ENCODE results near the gene TCOF1. TPM values are rescaled to one million over a fixed set of nuclear protein-coding genes. Genes with fewer than 3 reads are reported as not detected.

Gene TCOF1
- total and polyA plus RNA-seq, 2 donors (not counting 3 experiments of a cell fraction or from before 2014, with no cell fraction given): 11.2 to 52.0 TPM

- ChIA-PET POLR2A (no interaction called here), CTCF (interaction anchor here (1.4 to 1.5 kb wide), 2 partner anchors 12 to 22 kb away, joined by 3 to 4 read pairs; no protein-coding TSS in a partner anchor)
- Histone ChIP-seq H3K9ac (replicated peaks; ENCODE audit: extremely low read depth, insufficient read depth, low read length) (no peak overlapping the region), H3K9me1 (replicated peaks; ENCODE audit: control insufficient read depth, extremely low read depth, insufficient read depth, low read length) (no peaks in the 10 kb centered on the region), H3K9me3 (replicated peaks; ENCODE audit: control insufficient read depth, insufficient read depth, low read length) (no peaks in the 10 kb centered on the region), H4K20me1 (replicated peaks; ENCODE audit: control insufficient read depth, extremely low read depth, insufficient read depth, low read length) (no peaks in the 10 kb centered on the region), H3K36me3 (ENCODE audit: control insufficient read depth in 2 of 2, extremely low read depth in 1 of 2, insufficient read depth in 2 of 2, low read length in 2 of 2) (no peaks in the 10 kb centered on the region), H3K27ac (ENCODE audit: insufficient read depth, low read depth, low read length) (no peak overlapping the region), H3K4me1 (ENCODE audit: control insufficient read depth, extremely low read depth, insufficient read depth, low read length) (no peaks in the 10 kb centered on the region), H2AFZ (ENCODE audit: low read depth, low read length) (no peak overlapping the region), H3K79me2 (ENCODE audit: control insufficient read depth, insufficient read depth, low read length) (no peaks in the 10 kb centered on the region), H3K4me3 (replicated peaks in 1 of 3; ENCODE audit: insufficient read depth in 1 of 3, low read depth in 1 of 3, low read length in 3 of 3) (no peak overlapping the region), H3K27me3 (ENCODE audit: control insufficient read depth in 2 of 2, insufficient read depth in 2 of 2, low read length in 2 of 2) (peaks cover 2 to 6% of the 10 kb centered on the region in 2 experiments), H3K4me2 (ENCODE audit: insufficient read depth, low read length) (no peak overlapping the region)
- FAIRE-seq (no peak), DNase-seq (ENCODE audit: low read depth, low spot score) (no peak)
- intact Hi-C loops (cut with micrococcal nuclease) (no loop called here), dilution Hi-C loops (cut with MboI; ENCODE audit: extremely low pct_ligation_motif_present, low sequenced_read_pairs) (no loop called here)
- TF ChIP-seq GATA2 (IDR thresholded peaks at IDR 0.05; ENCODE audit: insufficient read depth, insufficient read length, low read depth, low read length) (no peak), EZH2 (IDR thresholded peaks at IDR 0.05; ENCODE audit: borderline replicate concordance, low read depth, low read length, severe bottlenecking) (no peak), MYC (IDR thresholded peaks at IDR 0.05; ENCODE audit: low read depth, low read length) (no peak), FOS (IDR thresholded peaks at IDR 0.05; ENCODE audit: borderline replicate concordance, insufficient read depth, low read length) (no peak), JUN (IDR thresholded peaks at IDR 0.05; ENCODE audit: borderline replicate concordance, insufficient read depth, insufficient read length, low read depth) (no peak), MAX (IDR thresholded peaks at IDR 0.05; ENCODE audit: insufficient read depth, insufficient read length) (no peak), CTCF (IDR thresholded peaks at IDR 0.05; ENCODE audit: extremely low read depth in 1 of 2, insufficient read depth in 1 of 2, low read depth in 1 of 2, low read length in 2 of 2) (no peak)
- no TSS peak for BruUV-seq (replicated peaks)
Measured at GRCh38 chr5:150329038-150329437, 28.5 kb upstream of the TCOF1 start.

All from endothelial cell of umbilical vein (primary cell).